Lower lobe of right lung (tissue), 2 donors: ENCODE measurements around the gene ARHGAP4. TPM values are rescaled to one million over a fixed set of nuclear protein-coding genes. Genes with fewer than 3 reads are reported as not detected.

Source experiments
- ATAC-seq, 2 donors: fragments of 200-7000 bp; cut with Tn5 transposase; one replicate each; pipeline ENCODE4 v1.9.1; 2020 to 2022; ENCODE audit warnings: mild to moderate bottlenecking in 2 of 2, moderate library complexity in 2 of 2
- DNase-seq: peaks from one replicate; pipeline ENCODE4 v3.0.0-alpha.2; 2020
- H3K27ac ChIP-seq: fragments of 200-600 bp; one replicate; pipeline ENCODE4 v1.8.0; 2022
- H3K27me3 ChIP-seq: fragments of 200-600 bp; one replicate; pipeline ENCODE4 v1.8.0; 2022; ENCODE audit warnings: low read depth
- H3K36me3 ChIP-seq: fragments of 200-600 bp; one replicate; pipeline ENCODE4 v1.8.0; 2022; ENCODE audit warnings: mild to moderate bottlenecking
- H3K4me1 ChIP-seq: fragments of 200-600 bp; one replicate; pipeline ENCODE4 v1.8.0; 2022
- H3K4me3 ChIP-seq: fragments of 200-600 bp; one replicate; pipeline ENCODE4 v1.8.0; 2022; ENCODE audit warnings: mild to moderate bottlenecking
- H3K9me3 ChIP-seq: fragments of 200-600 bp; one replicate; pipeline ENCODE4 v1.8.0; 2022
- CTCF ChIP-seq: fragments of 200-600 bp; IDR thresholded peaks from one replicate; pipeline ENCODE4 v1.8.0; 2022; ENCODE audit warnings: antibody characterized with exemption, mild to moderate bottlenecking
- intact Hi-C: fragments of 100-400 bp; cut with DNase I; formaldehyde crosslinking; loops from one replicate; pipeline ENCODE4 v1.11.0; 2022
- total RNA-seq: library from RNA; stranded (reverse); fragmentation: NEBNext Ultra II Directional; extraction: Animal tissue kit (Norgen Biotek cat#: 25700); gene quantifications from one replicate; pipeline ENCODE4 v1.2.1, GENCODE V29; 2021
- donor health status: DM: no; HTN: yes; CAD: no; lungs with severe emphysema.

The ARHGAP4 gene
- total RNA-seq, 1 donor from 2014 or later = 70.7 TPM

- Histone ChIP-seq H3K27ac (no peak overlapping the region), H3K36me3 (no peaks in the 10 kb centered on the region), H3K27me3 (no peaks in the 10 kb centered on the region), H3K4me3 (no peak overlapping the region), H3K9me3 (no peaks in the 10 kb centered on the region), H3K4me1 (no peaks in the 10 kb centered on the region)
- intact Hi-C loops = no loop called here
- no peak for ATAC-seq
- no peak for DNase-seq
- no peak for TF ChIP-seq CTCF
These were observed 58.9 kb downstream of the ARHGAP4 start for GRCh38 chrX:153867139-153867538.

- no peaks in the 10 kb centered on the region for H3K9me3 ChIP-seq
- intact Hi-C loops = no loop called here
- no peaks in the 10 kb centered on the region for H3K27me3 ChIP-seq
- TF ChIP-seq CTCF = no peak
- no peak overlapping the region for H3K27ac ChIP-seq
- H3K4me1 ChIP-seq = no peaks in the 10 kb centered on the region
- DNase-seq = no peak
- H3K36me3 ChIP-seq = no peaks in the 10 kb centered on the region
- no peak overlapping the region for H3K4me3 ChIP-seq
- ATAC-seq = peak in 1 of 2 donors; percentile 38
These were observed 59.6 kb downstream of the ARHGAP4 start for GRCh38 chrX:153866302-153867019.

GRCh38 chrX:153865685-153866084 lies 60.4 kb downstream of the ARHGAP4 start:
- intact Hi-C loops = no loop called here
- DNase-seq (no peak), ATAC-seq (no peak)
- TF ChIP-seq CTCF = no peak
- Histone ChIP-seq H3K4me3 (no peak overlapping the region), H3K27me3 (no peaks in the 10 kb centered on the region), H3K27ac (no peak overlapping the region), H3K36me3 (no peaks in the 10 kb centered on the region), H3K4me1 (no peaks in the 10 kb centered on the region), H3K9me3 (no peaks in the 10 kb centered on the region)

GRCh38 chrX:153865321-153865580 lies 60.8 kb downstream of the ARHGAP4 start:
- H3K27ac ChIP-seq = no peak overlapping the region
- ATAC-seq (no peak), DNase-seq (no peak)
- no peak overlapping the region for H3K4me3 ChIP-seq
- H3K9me3 ChIP-seq = no peaks in the 10 kb centered on the region
- no peaks in the 10 kb centered on the region for H3K36me3 ChIP-seq
- intact Hi-C loops = no loop called here
- H3K4me1 ChIP-seq = no peaks in the 10 kb centered on the region
- TF ChIP-seq CTCF = no peak
- H3K27me3 ChIP-seq = no peaks in the 10 kb centered on the region

GRCh38 chrX:153864561-153865320 lies 61.3 kb downstream of the ARHGAP4 start:
- Histone ChIP-seq H3K4me1 (no peaks in the 10 kb centered on the region), H3K36me3 (no peaks in the 10 kb centered on the region), H3K9me3 (no peaks in the 10 kb centered on the region), H3K4me3 (no peak overlapping the region), H3K27ac (no peak overlapping the region), H3K27me3 (no peaks in the 10 kb centered on the region)
- no peak for ATAC-seq
- no peak for DNase-seq
- no peak for TF ChIP-seq CTCF
- intact Hi-C loops = no loop called here
